ENCODE data around the gene RBP3. TPM values are rescaled to one million over a fixed set of nuclear protein-coding genes. Genes with fewer than 3 reads are reported as not detected.

The RBP3 gene
- total RNA-seq, 1 experiment from 2014 or later = not detected

DNA sequence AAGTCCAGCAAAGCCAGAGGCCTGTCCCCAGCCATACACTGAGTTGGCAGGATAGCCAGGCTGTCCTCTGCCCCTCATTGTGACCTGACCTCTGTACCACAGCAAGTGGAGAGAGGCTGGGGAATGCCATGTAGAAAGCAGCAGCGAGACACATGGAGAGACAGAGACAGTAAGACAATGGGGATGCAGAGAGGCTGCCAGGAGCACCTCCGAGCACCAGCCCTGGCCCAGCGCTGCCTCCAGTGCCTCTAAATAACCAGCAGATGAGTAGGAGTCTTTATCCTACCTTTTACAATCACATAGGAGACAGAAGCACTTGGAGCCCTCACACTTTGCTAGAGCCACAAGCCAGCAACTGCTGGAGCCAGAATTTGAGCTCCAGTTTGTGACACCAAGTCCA lies 17.8 kb upstream of the RBP3 start:
- Histone ChIP-seq H3K27me3 (no peaks in the 10 kb centered on the region), H3K4me3 (no peak overlapping the region), H3K9me3 (no peaks in the 10 kb centered on the region), H3K36me3 (no peaks in the 10 kb centered on the region)
- DNase-seq = no peak

DNA sequence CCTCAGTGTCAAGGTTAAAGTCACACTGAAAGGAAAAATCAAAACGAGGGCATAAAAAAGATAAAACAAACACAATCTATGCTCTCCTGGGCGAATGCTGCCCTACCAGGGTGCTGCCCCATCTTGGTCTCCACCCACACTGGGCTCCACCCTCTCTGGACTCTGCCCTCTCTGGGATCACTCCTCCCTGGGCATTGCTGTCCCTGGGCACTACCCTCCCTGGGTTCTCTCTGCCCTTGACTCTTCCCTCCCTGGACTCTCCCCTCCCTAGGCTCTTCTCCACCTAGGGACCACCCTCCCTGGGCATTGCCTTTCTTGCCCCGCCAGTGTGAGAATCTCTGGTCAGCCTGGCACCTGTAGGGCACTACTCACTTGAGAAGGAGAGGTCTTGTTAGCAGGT lies 17.4 kb upstream of the RBP3 start:
- Histone ChIP-seq H3K27me3 (no peaks in the 10 kb centered on the region), H3K9me3 (no peaks in the 10 kb centered on the region), H3K36me3 (no peaks in the 10 kb centered on the region), H3K4me3 (no peak overlapping the region)
- DNase-seq = no peak

DNA sequence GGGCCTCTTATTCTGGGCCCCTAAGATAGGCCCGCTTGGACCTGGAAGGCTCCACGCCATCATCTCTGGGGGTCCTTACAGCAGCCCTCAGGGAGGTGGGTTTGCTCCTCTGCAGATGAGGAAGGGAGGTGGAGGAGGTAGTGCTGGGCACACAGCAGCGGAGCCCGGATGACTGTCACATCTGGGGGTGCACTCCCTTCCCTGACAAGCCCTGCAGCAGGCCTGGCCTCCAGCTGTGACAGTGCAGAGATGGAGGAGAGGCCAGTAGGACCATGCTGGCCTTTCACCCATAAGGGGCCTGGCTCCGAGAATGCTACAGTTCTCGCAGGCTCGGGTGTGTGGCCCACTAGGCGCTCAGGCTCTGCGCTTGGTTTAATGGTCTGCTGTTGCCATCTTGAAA lies 16.7 kb upstream of the RBP3 start:
- DNase-seq = no peak

DNA sequence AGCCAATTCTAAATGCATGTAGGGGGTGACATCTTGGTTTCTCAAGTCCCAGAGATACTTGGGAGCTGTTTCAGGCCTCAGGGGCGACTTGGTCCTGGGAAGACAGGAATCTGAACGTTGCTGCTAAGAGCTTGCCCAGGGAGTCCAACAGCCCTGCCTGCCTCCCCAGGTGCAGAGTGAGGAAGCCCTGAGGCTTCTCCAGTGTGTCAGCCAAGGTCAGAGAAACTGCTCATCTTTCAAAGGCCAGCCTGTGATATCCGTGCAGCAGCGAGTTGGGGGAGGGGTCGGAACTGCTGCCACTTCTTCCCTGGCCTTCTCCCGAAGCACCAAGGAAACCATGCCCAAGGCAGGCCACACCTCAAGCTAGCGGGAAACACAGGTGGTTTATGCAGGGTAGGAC lies 16.2 kb upstream of the RBP3 start:
- no peaks in the 10 kb centered on the region for H3K27me3 ChIP-seq
- H3K9me3 ChIP-seq = no peaks in the 10 kb centered on the region
- DNase-seq = no peak
- no peak overlapping the region for H3K4me3 ChIP-seq
- H3K36me3 ChIP-seq = no peaks in the 10 kb centered on the region

More for the DNA sequence above, 16.7 kb upstream of the RBP3 start:
- H3K27me3 ChIP-seq = no peaks in the 10 kb centered on the region
- H3K9me3 ChIP-seq = no peaks in the 10 kb centered on the region
- H3K36me3 ChIP-seq = no peaks in the 10 kb centered on the region
- H3K4me3 ChIP-seq = no peak overlapping the region

DNA sequence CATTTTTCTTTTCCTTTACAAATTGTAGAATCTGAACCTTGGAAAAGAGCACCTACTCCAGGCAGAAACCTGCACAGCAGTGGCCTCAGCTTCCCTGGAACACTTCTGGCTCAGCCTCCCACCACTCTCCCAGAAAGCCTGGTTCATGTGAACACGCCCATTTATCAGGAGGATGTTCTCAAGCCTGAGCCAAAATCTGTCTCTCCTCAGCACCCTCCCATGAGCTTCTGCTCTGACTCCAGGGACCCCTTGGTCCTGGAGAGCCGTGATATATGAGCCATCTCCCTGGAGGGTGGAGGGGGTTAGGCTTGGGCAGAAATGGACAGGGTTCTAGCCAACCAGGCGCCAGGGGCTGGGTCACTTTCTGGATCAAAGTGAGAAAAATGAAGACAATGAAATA lies 15.8 kb upstream of the RBP3 start:
- Histone ChIP-seq H3K4me3 (no peak overlapping the region), H3K27me3 (no peaks in the 10 kb centered on the region), H3K9me3 (no peaks in the 10 kb centered on the region), H3K36me3 (no peaks in the 10 kb centered on the region)
- no peak for DNase-seq

DNA sequence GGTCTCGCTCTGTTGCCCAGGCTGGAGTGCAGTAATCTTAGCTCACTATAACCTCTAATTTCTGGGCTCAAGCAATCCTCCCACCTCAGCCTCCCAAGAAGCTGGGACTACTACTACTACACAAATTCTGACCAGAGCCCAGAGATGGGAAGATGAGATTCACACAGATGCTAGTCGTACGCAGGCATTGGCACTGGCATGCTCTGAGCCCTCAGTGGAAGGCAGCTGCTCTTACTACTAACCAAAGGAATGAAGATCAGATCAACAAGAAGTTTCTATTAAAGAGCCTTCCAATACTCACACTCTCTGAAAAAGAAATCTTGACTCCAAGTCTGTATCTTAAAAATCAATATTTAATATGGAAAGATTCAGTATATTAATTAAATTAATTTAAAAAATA lies 15.2 kb upstream of the RBP3 start:
- H3K36me3 ChIP-seq = no peaks in the 10 kb centered on the region
- H3K9me3 ChIP-seq = no peaks in the 10 kb centered on the region
- H3K27me3 ChIP-seq = no peaks in the 10 kb centered on the region
- H3K4me3 ChIP-seq = no peak overlapping the region
- DNase-seq = no peak

DNA sequence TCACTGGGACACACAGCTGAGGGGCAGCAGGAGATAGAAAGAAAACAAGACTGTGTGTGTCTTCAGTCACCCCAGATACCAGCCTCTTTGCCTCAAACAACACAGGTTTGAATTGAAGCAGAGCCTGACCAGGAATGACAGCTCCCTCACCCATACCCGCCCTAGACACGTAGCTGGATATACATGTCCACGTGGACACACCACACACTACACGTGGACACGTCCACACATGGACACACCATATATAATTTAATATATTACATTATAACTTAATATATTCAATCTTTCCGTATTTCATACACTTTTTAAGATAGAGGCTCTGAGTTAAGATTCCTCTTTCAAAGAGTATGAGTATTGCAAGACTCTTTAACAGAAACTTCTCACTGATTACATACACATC lies 14.6 kb upstream of the RBP3 start:
- Histone ChIP-seq H3K27me3 (no peaks in the 10 kb centered on the region), H3K36me3 (no peaks in the 10 kb centered on the region), H3K9me3 (no peaks in the 10 kb centered on the region), H3K4me3 (no peak overlapping the region)
- DNase-seq = no peak

DNA sequence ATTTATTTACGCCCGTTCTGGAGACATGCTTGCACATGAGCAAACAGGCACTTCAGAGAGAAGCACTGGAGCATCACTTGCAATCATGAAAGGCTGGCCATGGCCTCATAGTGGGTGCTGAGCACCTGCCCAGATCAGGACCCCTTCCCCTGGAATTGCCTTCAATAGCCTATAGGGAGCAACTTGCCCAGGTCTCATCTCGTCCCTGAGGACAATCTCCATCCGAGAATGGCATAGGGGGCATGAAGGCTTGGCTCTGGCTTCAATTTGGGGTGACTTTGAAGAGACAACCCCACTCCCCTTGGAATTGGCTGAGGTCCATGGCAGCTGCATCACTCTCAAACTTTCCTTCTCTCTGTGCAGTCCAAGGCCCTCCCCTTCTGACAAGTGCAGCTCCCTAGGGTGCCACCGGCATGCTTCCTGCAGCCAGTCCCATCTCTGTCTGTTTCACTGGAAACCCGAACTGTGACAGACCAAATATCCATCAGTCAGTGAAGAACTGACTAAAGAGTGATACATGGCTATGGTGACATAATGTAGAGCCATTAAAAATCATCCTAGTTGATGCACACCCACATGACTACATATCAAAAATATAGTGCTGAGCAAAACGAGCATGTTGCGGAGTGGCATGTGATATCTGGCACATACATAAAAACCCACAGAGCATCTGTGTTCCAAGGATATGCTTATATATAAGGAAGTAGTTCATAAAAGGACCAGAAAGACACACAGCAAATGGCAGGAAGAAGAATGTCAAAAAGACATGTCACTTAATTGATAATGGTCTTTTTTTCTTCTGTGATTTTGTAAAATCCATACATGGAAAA lies 13.5 kb upstream of the RBP3 start:
- no peak for DNase-seq
- Histone ChIP-seq H3K27me3 (no peaks in the 10 kb centered on the region), H3K9me3 (no peaks in the 10 kb centered on the region), H3K36me3 (no peaks in the 10 kb centered on the region), H3K4me3 (no peak overlapping the region)

DNA sequence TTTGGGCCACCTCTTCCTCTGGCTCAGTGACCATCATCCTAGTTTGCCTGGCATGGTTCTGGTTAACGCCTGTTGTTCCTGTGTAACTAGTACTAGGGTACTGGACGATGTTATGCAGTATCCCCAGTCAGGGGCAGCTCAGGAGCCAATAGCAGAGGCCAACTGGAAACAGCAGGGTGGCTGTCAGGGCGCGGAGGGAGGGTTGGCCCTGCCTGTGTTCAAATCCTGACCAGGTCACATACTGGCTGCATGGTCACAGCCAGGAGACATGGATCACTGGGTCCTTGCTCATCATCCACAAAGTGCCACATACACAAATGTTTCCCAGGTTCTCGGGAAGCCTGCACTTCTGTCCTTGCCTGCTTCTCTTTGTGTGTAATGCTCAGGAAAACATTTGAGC lies 12.3 kb upstream of the RBP3 start:
- H3K36me3 ChIP-seq = no peaks in the 10 kb centered on the region
- no peak overlapping the region for H3K4me3 ChIP-seq
- no peaks in the 10 kb centered on the region for H3K27me3 ChIP-seq
- DNase-seq = no peak
- no peaks in the 10 kb centered on the region for H3K9me3 ChIP-seq

DNA sequence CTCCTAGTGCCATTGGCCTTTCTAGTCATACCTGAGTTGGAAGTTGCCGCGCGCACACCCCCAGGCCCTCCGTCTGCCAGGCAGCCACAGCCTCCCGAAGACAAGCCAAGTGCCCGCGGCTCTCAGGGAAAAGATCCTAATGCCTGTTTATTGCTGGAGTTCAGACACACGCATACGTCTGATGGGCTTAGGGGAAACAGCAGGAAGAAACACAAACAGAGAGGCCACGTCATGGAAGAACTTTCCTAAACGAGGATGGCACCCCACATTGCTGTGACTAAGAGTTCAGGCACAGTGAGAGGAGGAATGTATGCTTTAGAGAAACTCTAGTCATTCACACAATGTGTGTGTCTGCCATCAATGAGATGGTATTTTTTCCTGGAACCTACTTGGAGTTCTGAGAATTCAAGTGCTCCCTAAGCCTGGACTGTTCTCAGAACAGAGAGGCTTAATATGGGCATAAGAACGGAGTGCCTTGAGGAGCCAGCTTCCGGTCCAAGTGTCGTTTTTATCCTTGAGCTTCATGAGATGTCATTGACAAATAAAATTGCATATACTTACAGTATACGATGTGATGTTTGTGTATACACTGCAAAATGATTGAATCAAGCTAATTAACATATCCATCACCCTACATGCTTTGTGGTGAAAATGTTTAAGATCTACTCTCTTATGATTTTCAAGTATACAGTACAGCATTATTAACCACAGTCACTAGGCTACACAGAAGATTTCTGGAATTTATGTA lies 11.6 kb upstream of the RBP3 start:
- DNase-seq = peak; percentile 81
- H3K36me3 ChIP-seq = no peaks in the 10 kb centered on the region
- H3K9me3 ChIP-seq = no peaks in the 10 kb centered on the region
- H3K4me3 ChIP-seq = no peak overlapping the region
- no peaks in the 10 kb centered on the region for H3K27me3 ChIP-seq

DNA sequence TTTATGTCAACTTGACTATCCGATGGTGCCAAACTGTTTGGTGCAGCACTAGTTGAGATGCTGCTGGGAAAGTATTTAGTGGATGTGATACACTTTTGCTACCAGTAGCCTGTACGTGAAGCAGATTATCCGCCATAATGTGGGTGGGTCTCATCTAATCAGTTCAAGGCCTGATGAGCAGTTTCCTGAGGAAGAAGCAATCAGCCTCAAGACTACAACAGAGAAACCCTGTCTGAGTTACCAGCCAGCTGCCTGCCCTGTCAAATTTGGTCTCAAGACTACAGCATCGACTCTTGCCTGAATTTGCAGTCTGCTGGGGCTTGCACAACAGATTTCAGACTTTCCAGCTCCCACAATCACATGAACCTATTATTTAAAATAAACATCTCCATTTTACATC lies 10.9 kb upstream of the RBP3 start:
- Histone ChIP-seq H3K27me3 (no peaks in the 10 kb centered on the region), H3K9me3 (no peaks in the 10 kb centered on the region), H3K36me3 (no peaks in the 10 kb centered on the region), H3K4me3 (no peak overlapping the region)
- DNase-seq = no peak

DNA sequence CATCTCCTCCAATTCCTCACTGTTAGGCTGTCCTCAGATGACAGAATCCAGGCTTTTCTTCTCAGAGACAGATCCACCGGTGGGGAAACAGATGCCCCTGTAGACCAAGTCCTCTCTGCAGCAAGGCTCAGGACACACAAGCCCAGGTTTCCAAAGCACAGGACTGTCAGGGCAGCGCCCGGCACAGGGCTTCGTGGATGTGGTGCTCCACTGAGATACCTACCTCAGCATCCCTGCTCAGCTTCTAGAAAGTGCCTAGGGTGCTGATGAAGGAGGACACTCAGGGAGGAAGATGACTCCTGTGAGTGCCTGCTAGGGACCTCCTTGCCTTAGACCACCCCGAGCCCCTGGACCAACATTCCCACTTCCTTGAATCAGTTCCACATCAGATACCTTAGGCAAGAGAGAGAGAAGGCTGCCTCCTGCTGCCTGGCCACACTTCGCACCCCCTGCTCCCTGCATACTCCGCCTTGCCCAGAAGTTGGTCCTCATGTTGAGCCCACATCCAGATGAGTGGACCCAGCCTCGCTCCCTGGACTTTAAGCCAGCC lies 8.9 kb upstream of the RBP3 start:
- DNase-seq = no peak
- Histone ChIP-seq H3K9me3 (no peaks in the 10 kb centered on the region), H3K27me3 (no peaks in the 10 kb centered on the region), H3K36me3 (no peaks in the 10 kb centered on the region), H3K4me3 (no peak overlapping the region)

DNA sequence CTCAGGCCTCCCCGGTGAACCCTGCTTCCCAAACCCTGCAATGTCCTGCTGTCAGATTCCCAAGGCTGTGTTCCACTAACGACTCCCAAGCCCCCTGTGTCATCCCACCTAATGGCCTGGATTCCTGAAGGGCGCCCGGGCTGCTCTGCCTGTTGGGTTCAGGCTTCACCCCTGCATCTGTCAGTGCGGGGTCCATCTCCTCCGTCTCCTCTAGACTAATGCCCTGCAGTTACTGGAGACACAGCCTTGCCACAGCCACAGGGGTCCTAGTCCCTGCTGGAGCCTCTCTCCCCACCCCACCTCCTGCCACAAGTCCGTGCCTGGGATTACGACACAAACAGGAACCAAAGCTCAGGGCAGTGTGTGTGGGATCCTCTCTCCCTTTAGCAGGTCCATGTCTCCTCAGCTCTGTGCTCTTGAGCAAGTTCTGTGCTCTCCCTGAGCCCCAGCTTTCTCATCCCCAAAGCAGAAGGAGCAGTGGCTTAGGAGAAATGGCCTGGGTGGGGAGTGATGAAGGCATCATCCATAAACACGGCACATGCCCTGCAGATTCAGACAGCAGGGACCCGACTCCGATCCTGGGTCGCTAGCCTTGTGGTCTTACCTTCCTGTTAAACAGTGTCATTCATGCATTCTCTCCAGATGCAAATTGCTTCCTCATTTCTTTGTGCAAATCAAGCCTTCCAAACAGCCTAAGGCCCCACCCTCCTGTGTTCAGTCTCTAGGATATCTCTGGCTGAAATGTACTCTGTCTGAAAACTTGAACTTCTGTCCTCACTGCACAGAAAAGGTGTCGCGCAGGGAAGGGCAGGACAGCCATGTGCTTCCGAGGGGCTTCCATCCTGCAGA lies 8.2 kb upstream of the RBP3 start:
- no peak for DNase-seq
- H3K36me3 ChIP-seq = no peaks in the 10 kb centered on the region
- no peak overlapping the region for H3K4me3 ChIP-seq
- no peaks in the 10 kb centered on the region for H3K9me3 ChIP-seq
- H3K27me3 ChIP-seq = no peaks in the 10 kb centered on the region

DNA sequence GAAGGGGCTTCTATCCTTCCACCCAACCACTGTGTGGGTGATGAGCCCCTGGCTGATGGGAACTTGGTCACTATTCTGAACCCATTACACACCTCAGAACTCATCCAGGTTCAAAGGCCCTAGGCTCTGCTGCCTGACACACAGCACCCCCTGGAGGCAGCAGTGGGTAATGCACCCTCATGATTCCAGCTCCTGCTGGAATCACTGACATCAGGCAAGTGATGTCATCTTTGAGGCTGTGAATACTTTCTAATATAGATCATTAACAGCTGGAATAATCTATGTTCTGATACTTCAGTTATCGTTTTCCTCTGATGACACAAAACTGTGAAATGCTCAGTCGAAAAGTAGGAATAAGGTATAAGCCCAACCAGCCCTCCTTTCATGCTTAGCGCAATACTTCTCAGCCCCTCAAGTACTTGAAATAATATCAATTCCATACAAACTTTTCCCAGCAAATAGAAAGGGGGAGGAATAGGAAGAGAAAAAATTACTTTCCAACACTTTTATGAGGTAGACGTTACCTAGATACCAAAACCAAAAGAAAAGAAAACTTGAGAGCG lies 7.5 kb upstream of the RBP3 start:
- no peaks in the 10 kb centered on the region for H3K9me3 ChIP-seq
- no peaks in the 10 kb centered on the region for H3K36me3 ChIP-seq
- no peak overlapping the region for H3K4me3 ChIP-seq
- H3K27me3 ChIP-seq = no peaks in the 10 kb centered on the region
- DNase-seq = peak; percentile 55

DNA sequence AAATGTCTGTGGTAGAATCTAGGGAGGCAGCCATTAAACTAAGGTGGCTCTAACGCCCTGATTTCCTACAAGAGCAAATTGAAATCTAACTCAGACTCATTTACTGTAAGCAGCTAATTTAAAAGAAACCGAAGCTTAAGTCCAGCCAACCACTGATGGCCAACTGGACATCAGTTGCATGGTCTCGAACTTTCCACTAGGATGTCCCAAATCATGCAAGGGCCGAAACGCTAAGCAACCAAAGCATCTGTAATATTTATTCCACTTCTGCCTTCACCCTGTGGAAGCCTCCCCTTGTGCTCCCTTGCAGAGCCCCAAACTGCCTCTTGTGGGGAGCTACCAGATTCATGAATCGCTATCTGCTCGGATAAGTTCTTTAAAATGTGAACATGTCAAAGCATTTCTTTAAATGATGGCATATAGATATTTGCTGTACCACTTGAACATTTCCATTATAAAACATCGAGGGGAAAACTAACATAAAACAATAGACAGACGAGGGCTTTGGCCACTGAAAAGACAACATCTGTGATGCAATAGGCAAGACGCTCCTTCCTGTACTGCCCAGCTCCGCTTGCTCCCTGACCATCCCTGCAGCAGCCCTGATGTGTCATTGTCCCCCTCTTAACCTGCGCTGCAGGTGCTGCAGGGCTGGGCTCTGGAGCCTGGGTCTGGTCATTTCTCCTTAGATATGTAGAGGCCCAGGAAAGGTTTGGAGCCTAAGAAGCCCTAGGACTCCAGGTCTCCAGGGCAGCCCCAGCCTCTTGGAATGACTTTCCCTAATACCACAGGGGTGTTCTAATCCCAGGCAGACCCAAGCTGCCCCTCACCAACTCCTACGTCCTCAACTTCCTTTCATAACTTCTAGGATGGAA lies 2.9 kb upstream of the RBP3 start:
- H3K4me3 ChIP-seq = no peak overlapping the region
- DNase-seq = no peak
- H3K36me3 ChIP-seq = no peaks in the 10 kb centered on the region
- H3K27me3 ChIP-seq = no peaks in the 10 kb centered on the region
- no peaks in the 10 kb centered on the region for H3K9me3 ChIP-seq
